Amniotic epithelial cell (primary cell): ENCODE measurements around the gene PLPPR3.
"Not testable (repeated sequence)": the region's sequence is repeated elsewhere in the genome, so short reads cannot be mapped to it uniquely, and the experiment has no call there.

Source experiments
- DNase-seq: peaks from one replicate; pipeline ENCODE4 v3.0.0-alpha.2; 2010; ENCODE audit warnings: low read depth

PLPPR3 gene

GRCh38 chr19:827710-828321 lies 6.1 kb upstream of the PLPPR3 start, which contains the start of gene AZU1:
TSS of gene AZU1 (plus strand) at chr19:827837. CDS start at chr19:827847, 10 bp downstream.
- DNase-seq = no peak

- no peak for DNase-seq
These were observed 5.6 kb upstream of the PLPPR3 start for GRCh38 chr19:827314-827709.

GRCh38 chr19:825897-826644 lies 4.3 kb upstream of the PLPPR3 start:
- DNase-seq = peak; percentile 61

GRCh38 chr19:824885-825284 lies 3.1 kb upstream of the PLPPR3 start:
- no peak for DNase-seq

GRCh38 chr19:823565-824121 lies 1.9 kb upstream of the PLPPR3 start:
- peak; percentile 61 for DNase-seq

- no peak for DNase-seq
These were observed 427 bp downstream of the PLPPR3 start for GRCh38 chr19:821231-821824.

- DNase-seq = not testable (repeated sequence)
These were observed 1.5 kb downstream of the PLPPR3 start for GRCh38 chr19:820212-820611.

- DNase-seq = no peak
These were observed 5.3 kb downstream of the PLPPR3 start for GRCh38 chr19:816500-816857.

- no peak for DNase-seq
These were observed 5.8 kb downstream of the PLPPR3 start for GRCh38 chr19:815775-816499.

GRCh38 chr19:815079-815774 lies 6.5 kb downstream of the PLPPR3 start:
- DNase-seq = no peak

GRCh38 chr19:814152-815078 lies 7.3 kb downstream of the PLPPR3 start:
- DNase-seq = no peak

GRCh38 chr19:813219-814151 lies 8.3 kb downstream of the PLPPR3 start:
- DNase-seq = no peak

- DNase-seq = no peak
These were observed 9.0 kb downstream of the PLPPR3 start for GRCh38 chr19:812747-813218.

GRCh38 chr19:812049-812746 lies 9.6 kb downstream of the PLPPR3 start:
- DNase-seq = no peak

GRCh38 chr19:811506-812048 lies 10.2 kb downstream of the PLPPR3 start:
- DNase-seq = no peak

GRCh38 chr19:810883-811489 lies 10.8 kb downstream of the PLPPR3 start:
- DNase-seq = no peak

GRCh38 chr19:810077-810855 lies 11.5 kb downstream of the PLPPR3 start:
- no peak for DNase-seq
